Activated T-cell treated with anti-CD3 and anti-CD28 coated beads for 4 hours (primary cell): ENCODE data around the gene LMTK2.
A peak's percentile ranks its signal among the peaks of the same experiment; 100 is the strongest.
"Not testable (repeated sequence)": the region's sequence is repeated elsewhere in the genome, so short reads cannot be mapped to it uniquely, and the experiment has no call there.

ENCODE experiments used
- DNase-seq: peaks from one replicate; pipeline ENCODE4 v3.0.0-alpha.2; 2020

LMTK2 gene

DNA sequence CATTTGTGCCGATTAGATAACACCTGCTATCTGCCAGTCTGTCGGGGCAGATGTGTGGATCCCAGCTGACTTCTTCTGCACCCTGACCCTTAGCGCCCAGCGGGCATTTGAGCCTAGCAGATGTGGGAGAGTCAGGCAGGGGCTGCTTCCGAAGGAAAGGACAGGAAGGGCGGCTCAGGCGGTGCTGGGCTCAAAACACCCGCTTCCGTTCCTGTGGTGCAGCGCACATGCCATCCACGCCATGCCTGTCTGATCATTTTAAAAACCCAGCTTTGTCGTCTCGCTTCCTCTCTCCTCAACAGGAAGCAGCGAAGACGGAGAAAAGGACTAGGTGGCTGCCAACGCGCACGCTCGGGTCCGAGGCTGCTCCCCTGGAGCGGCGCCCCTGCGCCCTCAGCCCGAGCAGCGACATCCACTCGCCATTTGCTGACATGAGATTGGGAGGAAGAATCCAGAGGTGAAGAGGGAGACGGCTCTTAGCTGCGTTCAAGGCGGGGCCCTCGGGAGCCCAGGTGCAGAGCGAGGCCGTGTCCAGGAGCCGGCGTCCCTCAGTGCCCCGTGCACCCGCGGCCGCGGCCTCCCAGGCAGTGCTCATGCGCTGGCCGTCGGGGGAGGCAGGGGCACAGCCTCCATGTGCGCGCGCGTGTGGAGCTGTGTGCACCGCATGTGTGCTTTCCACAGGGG is 98.6 kb downstream of the LMTK2 start:
- DNase-seq: no peak

DNA sequence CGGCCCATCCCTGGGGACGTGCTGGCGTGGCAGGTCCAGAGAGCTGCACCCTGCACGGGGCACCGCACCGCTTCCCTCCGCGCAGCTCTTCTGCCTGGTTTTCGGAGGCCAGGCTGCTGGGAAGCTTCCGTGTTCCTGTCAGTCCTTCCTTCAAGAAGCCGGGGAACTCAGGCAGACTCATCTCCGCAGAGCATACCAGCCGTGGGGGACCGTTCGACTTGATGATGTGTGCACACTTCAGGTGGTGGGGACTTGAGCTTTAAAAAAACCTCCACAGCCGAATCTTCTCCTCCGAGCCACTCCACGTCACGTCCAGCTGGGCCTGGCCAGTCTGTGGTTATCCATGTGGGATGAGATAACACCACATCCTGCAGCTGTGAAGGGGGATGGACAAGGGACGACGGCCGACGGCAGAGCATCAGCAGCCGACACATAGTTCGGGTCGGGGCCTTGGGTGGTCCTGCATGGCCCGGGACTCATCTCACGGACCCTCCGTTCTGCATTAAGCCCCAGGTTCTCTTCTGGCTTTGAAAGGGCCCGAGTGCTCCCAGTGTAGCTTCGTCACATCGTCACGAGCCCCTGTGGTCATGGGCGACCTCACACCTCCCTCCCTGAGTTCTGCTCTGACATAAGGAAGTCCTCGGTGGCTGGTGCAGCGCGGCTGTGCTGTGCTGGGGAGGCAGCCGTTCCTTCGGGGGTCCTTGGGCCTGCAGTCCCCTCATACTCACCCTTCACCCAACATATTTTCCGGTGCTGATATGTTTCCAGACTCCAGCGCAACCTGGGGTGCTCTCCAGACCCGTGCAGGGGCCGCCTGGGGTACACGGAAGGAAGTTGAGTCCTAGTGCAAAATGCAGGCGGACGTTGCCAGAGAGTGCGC is 100.0 kb downstream of the LMTK2 start:
- DNase-seq: no peak

DNA sequence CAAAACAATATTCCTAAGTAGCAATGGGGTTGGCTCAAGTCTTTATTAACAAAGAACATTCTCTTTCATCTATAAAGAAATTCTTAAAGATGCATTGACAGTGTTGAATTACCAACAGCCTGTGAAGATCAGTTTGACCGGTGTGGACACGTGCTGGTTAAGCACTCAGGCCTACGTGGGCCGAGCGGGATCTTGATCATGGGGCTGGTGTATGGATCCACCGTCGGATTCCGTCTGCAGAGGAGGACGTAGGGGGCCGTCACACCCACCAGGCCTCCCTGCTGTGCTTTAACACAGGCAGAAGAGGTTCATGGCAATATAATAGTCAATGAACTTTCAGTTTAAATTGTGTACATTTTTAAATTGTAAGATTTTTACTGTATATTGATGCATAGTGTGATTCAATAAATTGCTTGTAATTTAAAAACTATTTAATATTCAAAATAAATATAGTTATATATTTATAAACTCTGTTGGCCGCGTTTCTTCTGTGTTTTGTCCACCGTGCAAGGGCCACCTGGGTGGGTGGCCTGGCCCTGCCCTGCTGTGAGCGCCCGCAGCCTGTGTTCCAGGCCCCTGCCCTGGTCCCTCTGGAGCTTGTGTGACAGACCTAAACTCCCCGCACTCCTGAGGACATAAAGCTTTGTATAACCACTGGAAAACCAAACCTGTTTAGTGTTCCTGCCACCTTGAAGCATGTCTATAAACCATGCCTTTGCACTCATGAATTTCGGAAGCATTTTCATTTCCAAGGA is 102.7 kb downstream of the LMTK2 start:
- no peak for DNase-seq

DNA sequence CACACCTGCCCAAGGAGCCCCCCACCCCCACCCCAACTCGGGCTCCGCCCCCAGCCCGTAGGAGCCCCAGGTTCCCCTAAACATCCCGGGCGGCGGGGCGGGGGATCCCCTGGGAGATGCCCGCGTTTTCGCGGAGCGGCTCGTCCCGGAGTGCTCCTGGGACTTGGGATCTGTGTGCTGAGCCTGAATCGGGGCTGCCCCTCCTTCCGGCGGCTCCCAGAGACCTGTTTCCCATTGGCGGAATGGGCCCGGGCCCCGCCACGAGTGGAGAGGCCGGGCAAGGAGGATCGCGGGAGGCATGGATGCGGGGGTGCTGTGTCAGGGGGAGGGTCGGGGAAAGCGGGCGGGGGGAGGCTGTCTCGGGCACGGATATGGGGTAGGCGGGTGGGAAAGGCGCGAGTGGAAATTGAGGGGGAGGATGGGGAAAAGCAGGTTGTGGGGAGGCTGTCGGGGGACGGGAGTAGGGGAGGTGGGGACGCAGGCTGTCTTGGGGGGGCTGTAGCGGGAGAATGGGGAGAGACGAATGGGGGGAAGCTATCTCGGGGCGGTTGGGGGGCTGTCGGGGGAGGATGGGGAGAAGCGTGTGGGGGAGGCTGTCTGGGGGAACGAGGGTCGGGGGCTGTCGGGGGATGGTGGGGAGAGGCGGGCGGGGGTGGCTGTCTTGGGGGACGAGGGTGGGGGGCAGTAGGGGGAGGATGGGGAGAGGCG is 104.0 kb downstream of the LMTK2 start:
- DNase-seq: no peak

DNA sequence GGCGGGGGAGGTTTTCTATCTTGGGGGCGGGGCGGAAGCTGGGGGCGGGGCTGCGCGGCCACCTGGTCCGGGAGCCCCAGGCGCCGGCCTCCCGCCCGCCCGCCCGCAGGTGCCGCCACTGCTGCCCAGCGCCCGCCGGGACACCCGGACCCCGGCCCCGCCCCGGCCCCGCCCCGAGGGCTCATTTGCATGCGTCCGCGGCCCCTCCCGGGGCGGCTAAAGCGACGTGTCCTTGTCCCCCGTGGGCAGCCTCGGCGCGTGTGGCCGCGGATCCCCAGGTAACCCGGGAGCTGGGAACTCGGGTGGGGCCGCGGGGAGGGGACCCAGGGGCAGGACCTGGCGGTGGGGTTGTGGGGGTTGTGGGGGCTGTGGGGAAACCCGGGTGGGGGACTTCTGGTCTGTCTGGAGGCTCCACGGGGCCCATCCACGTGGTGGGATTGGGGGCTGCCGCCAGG is 104.6 kb downstream of the LMTK2 start, which contains the start of gene BHLHA15:
Gene BHLHA15, plus strand, starts transcription at position 219 of the 455 bp plus-strand sequence. CDS start 871 bp downstream, outside the sequence.
- peak; percentile 9 for DNase-seq

DNA sequence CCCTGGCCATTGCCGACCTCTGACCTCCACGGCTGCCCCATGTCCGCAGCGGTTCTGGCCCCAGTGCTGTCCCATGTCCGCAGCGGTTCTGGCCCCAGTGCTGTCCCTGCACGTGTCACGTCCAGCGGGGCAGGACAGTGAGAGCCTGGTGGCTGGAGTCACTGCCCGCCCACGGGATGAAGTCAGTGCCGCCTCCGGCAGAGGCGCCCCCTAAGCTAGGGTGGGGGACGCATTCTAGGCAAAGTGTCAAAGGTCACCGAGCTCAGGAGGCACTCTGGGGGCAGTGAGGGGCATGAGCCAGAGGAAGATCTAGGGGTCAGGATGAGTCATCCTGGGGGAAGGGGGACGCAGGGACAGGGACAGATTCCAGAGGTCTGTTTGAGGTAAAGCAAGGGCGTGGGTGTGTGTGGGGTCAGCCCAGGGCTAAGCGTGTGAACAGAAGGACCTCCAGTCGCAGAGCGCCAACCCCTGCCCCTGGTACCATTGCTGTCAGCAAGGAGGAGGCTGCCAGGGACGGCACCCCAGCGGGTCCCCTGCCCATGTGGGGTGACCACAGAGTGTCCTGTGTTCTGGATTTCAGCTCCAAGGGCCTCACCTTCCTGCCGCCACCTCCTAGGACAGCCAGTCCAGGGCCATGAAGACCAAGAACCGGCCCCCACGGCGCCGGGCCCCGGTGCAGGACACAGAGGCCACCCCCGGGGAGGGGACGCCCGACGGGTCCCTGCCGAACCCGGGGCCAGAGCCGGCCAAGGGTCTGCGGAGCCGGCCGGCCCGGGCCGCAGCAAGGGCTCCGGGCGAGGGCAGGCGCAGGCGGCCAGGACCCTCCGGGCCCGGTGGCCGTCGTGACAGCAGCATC is 105.2 kb downstream of the LMTK2 start:
- no peak for DNase-seq

- DNase-seq: no peak
These were observed 105.9 kb downstream of the LMTK2 start for GRCh38 chr7:98212532-98213041.

DNA sequence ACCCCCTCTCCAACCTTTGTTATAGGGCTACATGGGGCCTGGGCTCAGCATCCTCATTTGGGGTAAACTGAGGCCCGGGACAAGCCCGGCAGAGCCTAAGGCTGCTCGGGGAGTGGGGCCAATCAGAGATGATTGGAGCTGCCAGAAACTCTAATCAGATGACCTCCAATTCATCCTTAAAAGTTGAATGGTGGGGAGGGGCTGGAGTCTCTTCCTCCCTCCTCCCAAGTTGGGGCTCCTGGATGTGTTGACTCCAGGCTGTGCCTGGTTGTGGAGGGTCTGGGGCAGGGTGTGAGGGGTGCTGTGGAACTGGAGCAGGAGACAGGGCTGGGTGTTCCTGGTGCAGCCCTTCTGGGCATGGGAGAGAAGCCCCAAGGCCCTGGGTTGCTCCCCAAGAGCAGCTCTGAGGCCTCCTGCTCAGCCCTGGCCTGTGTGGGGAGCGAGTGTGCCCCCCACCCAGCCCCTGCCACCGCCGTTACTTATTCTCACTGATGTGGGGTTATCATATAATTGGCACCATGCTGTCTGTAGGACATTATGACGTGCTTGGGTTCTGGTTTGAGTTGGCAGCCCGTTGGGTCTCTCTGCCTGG is 106.7 kb downstream of the LMTK2 start:
- no peak for DNase-seq

DNA sequence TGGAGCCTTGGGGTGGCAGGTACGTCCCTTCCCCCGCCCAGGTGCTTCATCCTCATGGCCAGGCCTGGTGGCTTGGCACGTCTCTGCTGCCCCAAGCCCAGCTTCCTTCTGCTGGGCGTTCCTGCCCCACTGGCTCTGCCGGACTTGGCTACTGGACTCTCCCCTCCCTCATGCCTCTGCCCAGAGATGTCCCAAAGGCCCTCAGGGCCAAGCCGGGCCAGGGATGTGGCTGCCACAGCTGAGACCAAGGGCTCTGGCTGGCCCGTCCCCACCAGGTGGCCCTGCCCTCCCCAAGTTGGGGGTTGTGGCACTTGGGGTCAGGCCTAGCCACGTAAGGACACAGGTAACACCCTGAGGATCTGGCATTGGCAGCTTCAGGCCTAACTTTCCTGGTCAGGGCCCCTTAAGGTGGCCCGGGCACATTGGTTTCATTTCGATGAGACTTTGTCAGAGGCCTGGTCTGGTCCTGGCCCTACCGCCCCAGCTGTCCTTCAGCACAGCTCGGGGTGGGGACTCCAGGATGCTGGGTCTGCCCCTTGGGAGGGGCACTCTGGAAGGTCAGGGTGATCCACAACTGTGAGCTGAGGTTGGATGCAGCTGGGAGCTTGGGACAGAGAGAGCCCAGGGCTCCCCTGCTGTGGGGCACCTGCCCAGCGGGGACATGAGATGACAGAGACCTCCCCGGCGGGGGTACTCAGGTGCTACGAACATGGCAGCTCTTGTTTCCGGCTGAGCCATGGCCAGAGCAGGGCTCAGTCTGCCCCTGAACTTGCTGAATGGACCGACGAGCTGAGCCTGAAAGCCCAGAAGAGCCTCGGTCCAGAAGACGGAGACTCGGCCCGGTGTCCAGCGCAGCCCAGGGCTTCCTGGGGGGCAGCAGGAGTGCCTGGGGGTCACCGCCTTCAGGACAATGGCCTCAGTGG is 107.5 kb downstream of the LMTK2 start:
- DNase-seq: no peak

GRCh38 chr7:98214811-98215321 is 108.2 kb downstream of the LMTK2 start:
- DNase-seq: no peak

DNA sequence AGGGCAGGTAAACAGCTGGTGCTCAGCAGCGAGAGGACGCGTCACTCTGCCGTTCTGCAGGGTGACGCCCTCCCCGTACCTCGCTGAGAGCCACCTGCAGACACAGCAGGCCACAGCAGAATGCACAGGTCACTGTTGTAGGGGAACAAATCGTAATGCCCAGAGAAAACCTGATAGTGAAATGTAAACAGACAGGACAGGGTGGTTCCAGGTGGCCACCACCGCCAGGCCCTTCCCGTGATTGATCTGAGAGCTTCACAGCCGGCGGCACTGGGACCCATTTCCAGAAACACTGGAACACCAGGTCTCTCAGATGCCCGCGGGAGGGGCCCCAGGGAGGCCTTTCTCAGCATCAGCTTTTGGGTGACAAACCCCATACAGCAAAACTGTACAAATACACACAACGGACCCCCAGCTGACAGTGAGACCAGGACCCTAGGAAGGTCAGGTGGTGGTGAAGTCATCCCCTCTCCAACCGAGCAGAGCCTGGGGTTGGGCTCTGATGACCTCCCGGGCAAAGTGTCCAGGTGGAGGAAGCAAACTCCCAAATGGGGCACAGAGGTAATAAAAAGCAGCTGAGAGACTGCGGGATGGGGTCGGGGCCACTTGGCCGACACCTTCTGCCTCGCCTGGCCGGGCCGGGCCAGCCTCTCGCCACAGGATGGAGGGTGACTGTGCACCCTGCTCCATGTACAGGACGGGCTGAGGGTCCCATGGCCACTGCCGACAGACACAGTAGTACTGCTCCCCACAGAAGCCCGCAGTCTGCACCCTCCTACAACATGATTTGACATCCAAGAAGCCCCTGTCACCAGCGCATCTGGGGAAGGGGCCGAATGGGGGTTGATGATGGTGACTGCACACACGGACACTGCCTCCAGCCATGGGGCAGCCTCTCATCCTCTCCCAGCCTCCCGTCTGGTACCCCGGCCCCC is 109.2 kb downstream of the LMTK2 start:
- DNase-seq: no peak

DNA sequence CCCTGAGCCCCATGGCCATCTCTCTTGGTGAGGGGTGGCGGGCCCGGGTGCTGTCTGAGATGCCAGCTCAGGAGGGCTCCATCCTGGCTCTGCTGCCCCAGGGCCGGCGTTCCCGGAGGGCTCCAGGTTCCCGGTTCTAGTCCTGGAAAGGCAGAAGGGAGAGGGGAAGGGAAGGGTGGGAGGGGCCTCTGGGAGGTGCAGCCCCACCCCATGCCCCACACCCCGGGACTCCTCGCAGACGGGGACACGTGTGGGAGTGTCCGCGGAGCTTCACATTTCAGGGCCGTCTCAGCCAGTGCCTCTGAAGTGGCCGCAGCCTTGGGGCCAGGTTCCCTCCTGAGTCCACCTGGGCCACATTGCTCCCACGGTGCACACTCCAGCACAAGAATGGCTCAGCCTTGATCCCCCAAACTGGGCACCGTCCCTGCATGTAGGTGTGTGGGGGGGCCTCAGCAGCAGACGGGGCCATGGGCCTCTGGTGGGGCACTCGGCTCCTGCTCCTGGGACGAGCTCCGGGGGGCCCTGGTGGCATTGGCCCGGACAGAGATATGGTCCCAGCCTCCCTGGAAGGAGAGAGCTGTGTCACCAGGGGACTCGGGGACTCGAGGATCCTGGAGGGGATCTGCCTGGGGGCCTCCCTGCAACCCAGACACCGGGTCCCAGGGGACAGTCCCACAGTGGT is 110.4 kb downstream of the LMTK2 start:
- no peak for DNase-seq

DNA sequence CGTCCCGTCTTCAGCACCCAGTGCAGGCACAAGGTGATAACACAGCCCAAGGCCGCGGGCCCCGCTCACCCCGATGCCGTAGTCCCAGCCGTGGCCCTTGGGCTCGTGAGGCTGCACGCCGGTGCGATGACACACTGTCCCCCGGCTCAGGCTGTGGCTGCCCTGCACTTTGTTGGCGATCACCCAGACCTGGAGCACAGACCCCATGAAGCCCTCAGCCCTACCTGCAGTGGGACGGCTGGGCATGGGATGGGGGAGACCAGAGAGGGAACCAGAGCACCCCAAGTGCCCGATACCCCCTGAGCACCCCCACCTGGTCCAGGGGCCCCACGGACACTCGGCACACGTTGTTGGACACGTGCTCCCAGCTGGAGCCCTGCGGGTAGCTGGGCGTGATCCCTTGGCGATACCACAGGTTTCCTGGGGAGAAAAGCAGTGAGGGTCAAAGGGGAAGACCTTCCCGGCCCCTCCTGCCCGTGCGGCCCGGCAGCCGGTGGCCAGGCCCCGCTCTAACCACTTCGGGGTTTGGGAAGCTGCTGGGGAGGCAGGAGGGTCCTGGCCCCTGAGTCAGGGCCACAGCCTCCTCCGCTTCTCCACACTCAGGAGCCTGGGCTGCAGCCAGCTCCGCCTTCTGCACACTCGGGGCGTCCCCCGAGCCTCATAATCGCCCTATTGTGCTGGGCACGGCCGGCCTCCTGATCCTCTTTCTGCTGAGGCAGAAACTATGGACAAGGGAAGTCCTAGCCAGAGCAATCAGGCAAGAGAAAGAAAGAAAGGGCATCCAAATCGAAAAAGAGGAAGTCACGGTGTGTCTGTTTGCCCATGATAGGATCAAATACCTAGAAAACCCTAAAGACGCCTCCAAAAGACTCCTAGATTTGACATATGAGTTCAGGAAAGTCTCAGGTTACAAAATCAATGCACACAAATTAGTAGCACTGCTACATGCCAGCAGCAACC is 111.2 kb downstream of the LMTK2 start:
- no peak for DNase-seq

DNA sequence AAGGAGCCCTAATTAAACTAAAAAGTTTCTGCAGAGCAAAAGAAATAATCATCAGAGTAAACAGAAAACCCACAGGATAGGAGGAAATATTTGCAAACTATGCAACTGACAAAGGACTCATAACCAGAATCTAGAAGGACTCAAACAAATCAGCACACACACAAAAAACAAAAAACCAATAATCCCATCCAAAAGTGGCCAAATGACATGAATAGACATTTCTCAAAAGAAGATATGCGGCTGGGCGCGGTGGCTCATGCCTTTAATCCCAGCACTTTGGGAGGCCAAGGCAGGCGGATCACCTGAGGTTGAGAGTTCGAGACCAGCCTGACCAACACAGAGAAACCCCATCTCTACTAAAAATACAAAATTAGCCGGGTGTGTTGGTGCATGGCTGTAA is 112.7 kb downstream of the LMTK2 start:
- DNase-seq: not testable (repeated sequence)

DNA sequence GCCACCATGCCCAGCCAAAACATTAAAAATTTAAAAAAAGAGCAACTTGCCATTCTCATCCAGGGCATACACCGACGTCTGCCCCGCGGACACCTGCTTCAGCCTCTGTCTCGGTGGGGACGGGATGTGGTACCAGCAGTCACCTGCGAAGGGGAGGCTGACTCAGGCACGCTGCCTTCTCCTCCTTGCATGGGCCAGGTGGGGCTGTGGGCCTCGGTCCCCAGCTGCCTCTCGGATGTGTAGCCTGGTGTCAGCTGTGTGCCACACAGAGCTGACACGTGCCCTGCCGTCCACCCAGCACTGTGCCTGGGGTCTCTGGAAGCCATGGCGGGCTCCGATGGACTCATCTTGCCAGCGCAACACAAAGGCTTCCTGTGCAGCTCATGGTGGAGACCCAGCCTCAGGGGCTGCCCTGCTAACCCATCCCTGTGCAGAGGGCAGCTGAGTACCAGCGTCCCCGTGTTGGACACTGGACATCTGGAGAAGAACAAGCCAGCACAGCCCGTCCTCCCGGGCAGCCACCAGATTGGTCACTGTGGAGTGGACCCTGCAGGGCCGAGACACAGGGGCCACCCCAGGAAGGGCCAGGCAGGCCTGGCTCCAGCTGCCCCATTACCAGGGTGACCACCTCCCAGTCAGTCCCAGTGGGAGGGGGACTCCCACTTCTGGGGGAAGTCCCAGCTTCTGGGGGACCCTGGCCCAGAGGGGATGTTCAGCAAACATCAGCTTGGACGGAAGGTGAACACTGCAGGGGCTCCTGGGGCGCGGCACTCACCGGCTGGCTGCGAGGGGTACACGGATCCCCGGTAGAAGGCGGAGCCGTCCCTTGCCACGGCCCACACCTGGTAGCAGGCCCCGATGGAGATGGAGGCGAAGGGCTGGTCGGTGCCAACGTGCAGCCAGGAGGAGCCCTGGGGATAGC is 115.2 kb downstream of the LMTK2 start:
- no peak for DNase-seq
